B cell (primary cell): Measurements from ENCODE around the gene LRRC55. TPM values are rescaled to one million over a fixed set of nuclear protein-coding genes. Genes with fewer than 3 reads are reported as not detected.

Experiments used
- ATAC-seq: fragments of 200-7000 bp; cut with Tn5 transposase; one replicate; pipeline ENCODE4 v1.10.0; 2021; ENCODE audit warnings: low read depth, mild to moderate bottlenecking, moderate number of reproducible peaks, moderate library complexity
- CTCF ChIA-PET: fragments of 350-600 bp; sonication (Branson Sonifier 250); formaldehyde crosslinking; loops from one replicate; lab custom pipeline; 2021; ENCODE audit warnings: antibody characterized with exemption, inconsistent platforms; lab: Charles Lee
- POLR2A ChIA-PET: fragments of 350-600 bp; sonication (Branson Sonifier 250); formaldehyde crosslinking; loops from one replicate; lab custom pipeline; 2021; ENCODE audit warnings: antibody characterized with exemption; lab: Charles Lee
- DNase-seq: peaks from one replicate; pipeline ENCODE4 v3.0.0; 2013
- H2AFZ ChIP-seq: 2 replicates; pipeline ENCODE4 v1.6.1; 2012; ENCODE audit warnings: mild to moderate bottlenecking, low read depth, low read length; ENCODE audit not compliant: insufficient read depth, poor library complexity, severe bottlenecking
- H3K27ac ChIP-seq, 2 donors: 1 replicate in 1 of 2; 2 replicates in 1 of 2; pipeline ENCODE4 v1.5.1; 2012 to 2013; ENCODE audit warnings: low read length in 2 of 2, mild to moderate bottlenecking in 2 of 2, moderate library complexity in 1 of 2
- H3K27me3 ChIP-seq, 4 experiments: fragments of 200-600 bp in 1 of 4; sonication (generic) in 1 of 4; replicated peaks in 1 of 4; 1 replicate in 2 of 4; 2 replicates in 2 of 4; pipeline versions ENCODE4 v1.6.1 to v1.7.0; 2013 to 2016; ENCODE audit warnings: low read length in 3 of 4, mild to moderate bottlenecking in 2 of 4, mixed read lengths in 1 of 4, moderate library complexity in 1 of 4; ENCODE audit not compliant: insufficient read depth in 4 of 4, control insufficient read depth in 3 of 4; ENCODE audit errors: control extremely low read depth in 1 of 4
- H3K36me3 ChIP-seq, 2 experiments: replicated peaks in 1 of 2; 1 replicate in 1 of 2; 2 replicates in 1 of 2; pipeline versions ENCODE4 v1.6.1 to v1.7.1; 2013; ENCODE audit warnings: low read length in 1 of 2; ENCODE audit not compliant: insufficient read depth in 2 of 2, control insufficient read depth in 1 of 2; ENCODE audit errors: control extremely low read depth in 1 of 2, extremely low read depth in 1 of 2
- H3K4me1 ChIP-seq, 2 donors: fragments of 200-600 bp in 1 of 2; sonication (generic) in 1 of 2; 1 replicate in 1 of 2; 2 replicates in 1 of 2; pipeline versions ENCODE4 v1.5.1 to v1.6.1; 2013 to 2017; ENCODE audit warnings: low read length in 2 of 2; ENCODE audit not compliant: control insufficient read depth in 2 of 2, insufficient read depth in 2 of 2
- H3K4me2 ChIP-seq: replicated peaks from 2 replicates; pipeline ENCODE3; 2012; ENCODE audit warnings: mild to moderate bottlenecking, low read depth, low read length; ENCODE audit not compliant: poor library complexity, severe bottlenecking
- H3K4me3 ChIP-seq, 5 experiments: fragments of 200-600 bp in 1 of 5; sonication (generic) in 1 of 5; 1 replicate in 3 of 5; 2 replicates in 2 of 5; pipeline versions ENCODE4 v1.5.1 to v1.7.0; 2011 to 2016; ENCODE audit warnings: low read length in 4 of 5, mild to moderate bottlenecking in 4 of 5, low read depth in 2 of 5, control low read depth in 1 of 5, moderate library complexity in 1 of 5; ENCODE audit not compliant: insufficient read depth in 1 of 5; ENCODE audit errors: control extremely low read depth in 1 of 5, extremely low read depth in 1 of 5
- H3K79me2 ChIP-seq: fragments of 200-600 bp; sonication (generic); one replicate; pipeline ENCODE4 v1.6.0; 2016; ENCODE audit warnings: low read length; ENCODE audit not compliant: control insufficient read depth, insufficient read depth
- H3K9ac ChIP-seq: fragments of 200-600 bp; sonication (generic); 2 replicates; pipeline ENCODE4 v1.6.1; 2017; ENCODE audit warnings: mild to moderate bottlenecking, low read length, moderate library complexity
- H3K9me3 ChIP-seq, 3 donors: one replicate each; pipeline versions ENCODE4 v1.6.1 to v1.7.1; 2013; ENCODE audit warnings: low read length in 2 of 3; ENCODE audit not compliant: control insufficient read depth in 2 of 3, insufficient read depth in 1 of 3; ENCODE audit errors: control extremely low read depth in 1 of 3
- H4K20me1 ChIP-seq: 2 replicates; pipeline ENCODE4 v1.6.0; 2012; ENCODE audit warnings: mild to moderate bottlenecking, low read length; ENCODE audit not compliant: insufficient read depth, control insufficient read depth, poor library complexity, severe bottlenecking
- H3K27ac Mint-ChIP-seq: one replicate; pipeline ENCODE4 v1.8.0; 2021; ENCODE audit warnings: mixed read lengths
- H3K27me3 Mint-ChIP-seq: one replicate; pipeline ENCODE4 v1.8.0; 2021; ENCODE audit warnings: mixed read lengths
- H3K4me1 Mint-ChIP-seq: one replicate; pipeline ENCODE4 v1.8.0; 2021; ENCODE audit warnings: mixed read lengths
- H3K4me3 Mint-ChIP-seq: one replicate; pipeline ENCODE4 v1.8.0; 2021; ENCODE audit warnings: mixed read lengths
- H3K9me3 Mint-ChIP-seq: one replicate; pipeline ENCODE4 v1.8.0; 2022; ENCODE audit warnings: mixed read lengths; ENCODE audit not compliant: insufficient read depth
- CTCF ChIP-seq: fragments of 200-600 bp; IDR thresholded peaks from one replicate; pipeline ENCODE4 v1.8.0; 2022; ENCODE audit warnings: antibody characterized with exemption, mild to moderate bottlenecking
- EZH2 ChIP-seq: IDR thresholded peaks from 2 replicates; pipeline ENCODE4 v1.6.1; 2012; ENCODE audit warnings: borderline replicate concordance, low read depth, mild to moderate bottlenecking, moderate library complexity, low read length; ENCODE audit not compliant: insufficient read depth, poor library complexity, severe bottlenecking
- WGBS: methylation state at CpG from one replicate; pipeline ENCODE4 v1.1.5; 2013; ENCODE audit warnings: missing lambda C conversion rate; ENCODE audit not compliant: insufficient coverage; 5-methylcytosine and 5-hydroxymethylcytosine counted together
- intact Hi-C: fragments of 100-400 bp; cut with micrococcal nuclease; formaldehyde crosslinking; loops from one replicate; pipeline ENCODE4 v1.10.0; 2022
- polyA plus RNA-seq: library from polyadenylated mRNA; depleted of rRNA; stranded (reverse); fragments of >200 nt; gene quantifications from 2 replicates; pipeline ENCODE4 v1.2.3, GENCODE V29; 2012
- total RNA-seq, 2 donors: library from RNA; stranded (reverse); fragments of 120-200 nt in 1 of 2; gene quantifications; 1 replicate in 1 of 2; 2 replicates in 1 of 2; pipeline versions ENCODE4 v1.2.3 to v1.2.4, GENCODE V29; 2013 to 2022

LRRC55 gene
- total and polyA plus RNA-seq, 2 donors (not counting 1 experiment from before 2014, with no cell fraction given): not detected

GRCh38 chr11:57233702-57234101, 51.9 kb downstream of the LRRC55 start:
- peaks cover 80% of the 10 kb centered on the region for H3K27me3 Mint-ChIP-seq
- Histone ChIP-seq H3K4me1 (no peaks in the 10 kb centered on the region), H3K27ac (no peak overlapping the region), H4K20me1 (no peaks in the 10 kb centered on the region), H3K4me2 (no peak overlapping the region), H3K9ac (no peak overlapping the region), H3K36me3 (no peaks in the 10 kb centered on the region), H3K4me3 (no peak overlapping the region), H3K27me3 (peaks cover 0 to 30% (median 8%) of the 10 kb centered on the region in 4 experiments), H2AFZ (no peak overlapping the region), H3K79me2 (no peaks in the 10 kb centered on the region), H3K9me3 (peaks cover 0 to 4% (median 0%) of the 10 kb centered on the region in 3 donors)
- no peak for DNase-seq
- TF ChIP-seq EZH2 (no peak), CTCF (no peak)
- no peak overlapping the region for H3K27ac Mint-ChIP-seq
- 46% methylated on average over 3 of the region's 5 CpGs for WGBS
- ATAC-seq: no peak
- no peaks in the 10 kb centered on the region for H3K9me3 Mint-ChIP-seq
- ChIA-PET CTCF (no interaction called here), POLR2A (no interaction called here)
- H3K4me3 Mint-ChIP-seq: no peak overlapping the region
- intact Hi-C loops: no loop called here
- H3K4me1 Mint-ChIP-seq: no peaks in the 10 kb centered on the region

GRCh38 chr11:57235761-57236703, 54.3 kb downstream of the LRRC55 start:
- Histone ChIP-seq H3K9me3 (peaks cover 0 to 4% (median 0%) of the 10 kb centered on the region in 3 donors), H2AFZ (no peak overlapping the region), H3K27me3 (peaks cover 0 to 27% (median 6%) of the 10 kb centered on the region in 4 experiments), H3K36me3 (no peaks in the 10 kb centered on the region), H3K79me2 (no peaks in the 10 kb centered on the region), H3K4me1 (no peaks in the 10 kb centered on the region), H3K4me2 (no peak overlapping the region), H4K20me1 (no peaks in the 10 kb centered on the region), H3K4me3 (no peak overlapping the region), H3K27ac (no peak overlapping the region), H3K9ac (no peak overlapping the region)
- Mint-ChIP-seq H3K9me3 (no peaks in the 10 kb centered on the region), H3K4me1 (no peaks in the 10 kb centered on the region), H3K27ac (no peak overlapping the region), H3K27me3 (peaks cover 71% of the 10 kb centered on the region), H3K4me3 (no peak overlapping the region)
- ChIA-PET CTCF (interaction anchor here (0.9 kb wide), 1 partner anchor 12 kb away, joined by 3 read pairs; no protein-coding TSS in a partner anchor), POLR2A (no interaction called here)
- DNase-seq (no peak), ATAC-seq (no peak)
- WGBS: 78% methylated on average over 36 of the region's 39 CpGs
- intact Hi-C loops: no loop called here
- TF ChIP-seq CTCF (no peak), EZH2 (no peak)
